Memory B cell (primary cell): Measurements from ENCODE around the gene DMRT2.

Experiments
- ATAC-seq: fragments of 150-1000 bp; cut with Tn5 transposase; 2 replicates; pipeline ENCODE4 v1.10.0; 2021; ENCODE audit warnings: low read depth, mild to moderate bottlenecking, moderate library complexity
- DNase-seq, 2 donors: peaks; one replicate each; pipeline ENCODE4 v3.0.0; 2022; ENCODE audit warnings: low spot score in 2 of 2
- H3K27ac Mint-ChIP-seq: one replicate; pipeline ENCODE4 v1.8.0; 2022; ENCODE audit warnings: mild to moderate bottlenecking, moderate library complexity, mixed read lengths
- H3K27me3 Mint-ChIP-seq: one replicate; pipeline ENCODE4 v1.8.0; 2022; ENCODE audit warnings: mixed read lengths
- H3K36me3 Mint-ChIP-seq: one replicate; pipeline ENCODE4 v1.8.0; 2022; ENCODE audit warnings: mild to moderate bottlenecking, mixed read lengths
- H3K4me1 Mint-ChIP-seq: one replicate; pipeline ENCODE4 v1.8.0; 2022; ENCODE audit warnings: mixed read lengths
- H3K4me3 Mint-ChIP-seq: one replicate; pipeline ENCODE4 v1.8.0; 2022; ENCODE audit warnings: mild to moderate bottlenecking, moderate library complexity, mixed read lengths
- H3K9me3 Mint-ChIP-seq: one replicate; pipeline ENCODE4 v1.8.0; 2022; ENCODE audit warnings: mixed read lengths

Gene DMRT2

GRCh38 chr9:1028501-1029190 is 21.5 kb upstream of the DMRT2 start:
- no peaks in the 10 kb centered on the region for H3K4me1 Mint-ChIP-seq
- H3K27ac Mint-ChIP-seq = no peak overlapping the region
- no peak overlapping the region for H3K4me3 Mint-ChIP-seq
- H3K27me3 Mint-ChIP-seq = peaks cover 12% of the 10 kb centered on the region
- DNase-seq (no peak), ATAC-seq (no peak)
- H3K36me3 Mint-ChIP-seq = no peaks in the 10 kb centered on the region
- H3K9me3 Mint-ChIP-seq = peaks cover 2% of the 10 kb centered on the region

GRCh38 chr9:1031951-1032601 is 18.1 kb upstream of the DMRT2 start:
- DNase-seq (no peak), ATAC-seq (no peak)
- no peak overlapping the region for H3K4me3 Mint-ChIP-seq
- H3K4me1 Mint-ChIP-seq = no peaks in the 10 kb centered on the region
- peaks cover 3% of the 10 kb centered on the region for H3K27me3 Mint-ChIP-seq
- H3K36me3 Mint-ChIP-seq = no peaks in the 10 kb centered on the region
- H3K27ac Mint-ChIP-seq = no peak overlapping the region
- H3K9me3 Mint-ChIP-seq = no peaks in the 10 kb centered on the region

GRCh38 chr9:1034271-1034670 is 15.9 kb upstream of the DMRT2 start:
- no peak overlapping the region for H3K27ac Mint-ChIP-seq
- no peak overlapping the region for H3K4me3 Mint-ChIP-seq
- no peaks in the 10 kb centered on the region for H3K36me3 Mint-ChIP-seq
- DNase-seq = no peak
- ATAC-seq = no peak
- no peaks in the 10 kb centered on the region for H3K4me1 Mint-ChIP-seq
- peaks cover 2% of the 10 kb centered on the region for H3K27me3 Mint-ChIP-seq
- H3K9me3 Mint-ChIP-seq = no peaks in the 10 kb centered on the region

- ATAC-seq (no peak), DNase-seq (no peak)
- H3K4me3 Mint-ChIP-seq = no peak overlapping the region
- no peaks in the 10 kb centered on the region for H3K4me1 Mint-ChIP-seq
- H3K27ac Mint-ChIP-seq = no peak overlapping the region
- H3K36me3 Mint-ChIP-seq = no peaks in the 10 kb centered on the region
- peaks cover 18% of the 10 kb centered on the region for H3K27me3 Mint-ChIP-seq
- H3K9me3 Mint-ChIP-seq = no peaks in the 10 kb centered on the region
Observed at GRCh38 chr9:1039589-1039988, 10.6 kb upstream of the DMRT2 start.

- peaks cover 4% of the 10 kb centered on the region for H3K4me1 Mint-ChIP-seq
Observed at GRCh38 chr9:1042466-1042865, 7.7 kb upstream of the DMRT2 start.

GRCh38 chr9:1044643-1045042 is 5.5 kb upstream of the DMRT2 start:
- H3K27ac Mint-ChIP-seq = no peak overlapping the region
- H3K4me3 Mint-ChIP-seq = no peak overlapping the region
- ATAC-seq = no peak
- H3K9me3 Mint-ChIP-seq = peaks cover 2% of the 10 kb centered on the region
- H3K4me1 Mint-ChIP-seq = peaks cover 13% of the 10 kb centered on the region
- H3K27me3 Mint-ChIP-seq = peaks cover 33% of the 10 kb centered on the region
- no peak for DNase-seq
- H3K36me3 Mint-ChIP-seq = peaks cover under 1% of the 10 kb centered on the region

More at GRCh38 chr9:1042466-1042865, 7.7 kb upstream of the DMRT2 start:
- H3K9me3 Mint-ChIP-seq = no peaks in the 10 kb centered on the region
- H3K27ac Mint-ChIP-seq = no peak overlapping the region
- no peak for ATAC-seq
- no peaks in the 10 kb centered on the region for H3K36me3 Mint-ChIP-seq
- peaks cover 22% of the 10 kb centered on the region for H3K27me3 Mint-ChIP-seq
- H3K4me3 Mint-ChIP-seq = no peak overlapping the region
- DNase-seq = peak in 1 of 2 donors; percentile 12

- ATAC-seq = no peak
Observed at GRCh38 chr9:1046639-1047572, 3.3 kb upstream of the DMRT2 start.

GRCh38 chr9:1047591-1048230 is 2.4 kb upstream of the DMRT2 start:
- Mint-ChIP-seq H3K27ac (peak overlapping the region; percentile 45), H3K4me1 (peaks cover 18% of the 10 kb centered on the region), H3K9me3 (peaks cover 6% of the 10 kb centered on the region), H3K4me3 (peak overlapping the region; percentile 82), H3K36me3 (peaks cover 1% of the 10 kb centered on the region), H3K27me3 (peaks cover 37% of the 10 kb centered on the region)
- ATAC-seq = no peak
- no peak for DNase-seq

More at GRCh38 chr9:1046639-1047572, 3.3 kb upstream of the DMRT2 start:
- Mint-ChIP-seq H3K4me1 (peaks cover 15% of the 10 kb centered on the region), H3K4me3 (peak overlapping the region; percentile 82), H3K9me3 (peaks cover 6% of the 10 kb centered on the region), H3K27me3 (peaks cover 34% of the 10 kb centered on the region), H3K27ac (peak overlapping the region; percentile 45), H3K36me3 (peaks cover 1% of the 10 kb centered on the region)
- peak in 1 of 2 donors; percentile 14 for DNase-seq

- ATAC-seq = no peak
- no peak for DNase-seq
- Mint-ChIP-seq H3K9me3 (peaks cover 6% of the 10 kb centered on the region), H3K36me3 (peaks cover 1% of the 10 kb centered on the region), H3K27me3 (peaks cover 37% of the 10 kb centered on the region), H3K4me1 (peaks cover 18% of the 10 kb centered on the region), H3K27ac (no peak overlapping the region), H3K4me3 (peak overlapping the region; percentile 82)
Observed at GRCh38 chr9:1048231-1048619, 1.9 kb upstream of the DMRT2 start.

- no peak for DNase-seq
Observed at GRCh38 chr9:1048811-1049210, 1.3 kb upstream of the DMRT2 start.

GRCh38 chr9:1049641-1050040 is 516 bp upstream of the DMRT2 start:
- Mint-ChIP-seq H3K36me3 (peaks cover 1% of the 10 kb centered on the region), H3K9me3 (peaks cover 6% of the 10 kb centered on the region), H3K27me3 (peaks cover 30% of the 10 kb centered on the region), H3K4me1 (peaks cover 18% of the 10 kb centered on the region), H3K4me3 (peak overlapping the region; percentile 41), H3K27ac (peak overlapping the region; percentile 62)
- DNase-seq = no peak
- no peak for ATAC-seq

More at GRCh38 chr9:1048811-1049210, 1.3 kb upstream of the DMRT2 start:
- Mint-ChIP-seq H3K27ac (no peak overlapping the region), H3K4me1 (peaks cover 18% of the 10 kb centered on the region), H3K36me3 (peaks cover 1% of the 10 kb centered on the region), H3K9me3 (peaks cover 6% of the 10 kb centered on the region), H3K27me3 (peaks cover 37% of the 10 kb centered on the region), H3K4me3 (peak overlapping the region; percentile 5)
- no peak for ATAC-seq

- DNase-seq (no peak), ATAC-seq (no peak)
- peak overlapping the region; percentile 14 for H3K4me3 Mint-ChIP-seq
- H3K27ac Mint-ChIP-seq = no peak overlapping the region
- H3K36me3 Mint-ChIP-seq = peaks cover 1% of the 10 kb centered on the region
- peaks cover 18% of the 10 kb centered on the region for H3K4me1 Mint-ChIP-seq
- peaks cover 6% of the 10 kb centered on the region for H3K9me3 Mint-ChIP-seq
- peaks cover 31% of the 10 kb centered on the region for H3K27me3 Mint-ChIP-seq
Observed at GRCh38 chr9:1051210-1051583, 1.0 kb downstream of the DMRT2 start.

- ATAC-seq = peak; percentile 38
- peak in 1 of 2 donors; percentile 42 for DNase-seq
Observed at GRCh38 chr9:1051584-1052275, 1.6 kb downstream of the DMRT2 start.

More at GRCh38 chr9:1051584-1052275, 1.6 kb downstream of the DMRT2 start:
- H3K4me3 Mint-ChIP-seq = no peak overlapping the region
- peaks cover 1% of the 10 kb centered on the region for H3K36me3 Mint-ChIP-seq
- peaks cover 18% of the 10 kb centered on the region for H3K4me1 Mint-ChIP-seq
- H3K9me3 Mint-ChIP-seq = peaks cover 6% of the 10 kb centered on the region
- peaks cover 31% of the 10 kb centered on the region for H3K27me3 Mint-ChIP-seq
- H3K27ac Mint-ChIP-seq = no peak overlapping the region
